IPS-NIHi11 (cell line): ENCODE results near the gene MSTO1.
"Not testable (repeated sequence)": the region's sequence is repeated elsewhere in the genome, so short reads cannot be mapped to it uniquely, and the experiment has no call there.

Experiments
- DNase-seq: peaks from one replicate; pipeline ENCODE4 v3.0.0; 2012; ENCODE audit warnings: mixed read lengths, low spot score

The MSTO1 gene

DNA sequence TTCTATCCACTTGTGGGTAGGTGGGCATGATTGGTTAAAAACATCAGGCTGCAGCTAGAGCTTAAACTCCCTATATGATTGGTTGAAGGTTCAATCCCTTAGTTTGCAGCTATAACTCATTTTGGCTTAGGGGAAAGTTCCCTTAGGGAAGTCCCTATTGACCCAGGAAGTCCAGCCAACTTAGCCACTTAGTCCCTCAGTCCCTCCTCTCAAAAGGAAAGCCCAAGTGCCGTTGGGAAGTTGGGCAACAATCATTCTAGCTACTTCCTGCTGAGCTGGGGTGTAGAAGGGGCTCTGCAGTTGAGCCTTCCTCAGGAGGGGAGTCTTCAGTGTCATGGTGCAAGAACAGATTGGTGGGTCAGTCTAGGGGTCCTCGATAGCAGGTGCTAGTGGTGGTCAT is 12.2 kb downstream of the MSTO1 start:
- DNase-seq: no peak

DNA sequence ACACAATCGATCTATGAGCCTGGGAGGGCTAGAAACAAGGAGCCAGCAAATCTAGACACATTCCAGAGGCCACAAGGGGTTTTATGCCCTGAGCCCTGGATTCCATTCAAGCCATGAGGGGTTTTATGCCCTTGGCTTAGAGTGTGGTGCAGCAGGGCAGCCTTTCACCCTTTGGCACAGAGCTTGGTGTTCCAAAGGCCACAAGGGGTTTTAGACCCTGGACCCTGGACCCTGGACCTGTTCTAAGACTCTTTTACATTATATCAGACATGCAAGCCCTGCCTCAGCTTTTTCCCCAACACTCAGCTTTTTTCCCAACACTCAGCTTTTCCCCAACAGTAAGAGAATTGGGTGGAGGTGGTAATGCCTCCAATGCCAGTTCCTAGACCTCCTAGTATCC is 13.3 kb downstream of the MSTO1 start:
- DNase-seq: no peak

DNA sequence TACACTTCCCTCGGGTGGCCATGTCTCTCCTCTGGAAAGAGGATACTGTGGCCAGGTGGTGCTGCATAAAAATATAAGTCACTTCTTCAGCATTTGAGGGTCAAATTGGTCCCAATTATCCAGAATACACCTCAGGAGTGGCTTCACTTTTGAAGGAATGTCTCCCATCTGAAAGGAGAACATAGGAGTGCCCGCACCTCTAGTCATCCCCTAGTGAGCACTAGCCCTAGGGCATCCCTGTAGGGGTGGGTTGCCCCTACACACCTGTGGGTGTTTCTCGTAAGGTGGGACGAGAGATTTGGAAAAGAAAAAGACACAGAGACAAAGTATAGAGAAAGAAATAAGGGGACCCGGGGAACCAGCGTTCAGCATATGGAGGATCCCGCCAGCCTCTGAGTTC is 16.4 kb downstream of the MSTO1 start:
- not testable (repeated sequence) for DNase-seq

DNA sequence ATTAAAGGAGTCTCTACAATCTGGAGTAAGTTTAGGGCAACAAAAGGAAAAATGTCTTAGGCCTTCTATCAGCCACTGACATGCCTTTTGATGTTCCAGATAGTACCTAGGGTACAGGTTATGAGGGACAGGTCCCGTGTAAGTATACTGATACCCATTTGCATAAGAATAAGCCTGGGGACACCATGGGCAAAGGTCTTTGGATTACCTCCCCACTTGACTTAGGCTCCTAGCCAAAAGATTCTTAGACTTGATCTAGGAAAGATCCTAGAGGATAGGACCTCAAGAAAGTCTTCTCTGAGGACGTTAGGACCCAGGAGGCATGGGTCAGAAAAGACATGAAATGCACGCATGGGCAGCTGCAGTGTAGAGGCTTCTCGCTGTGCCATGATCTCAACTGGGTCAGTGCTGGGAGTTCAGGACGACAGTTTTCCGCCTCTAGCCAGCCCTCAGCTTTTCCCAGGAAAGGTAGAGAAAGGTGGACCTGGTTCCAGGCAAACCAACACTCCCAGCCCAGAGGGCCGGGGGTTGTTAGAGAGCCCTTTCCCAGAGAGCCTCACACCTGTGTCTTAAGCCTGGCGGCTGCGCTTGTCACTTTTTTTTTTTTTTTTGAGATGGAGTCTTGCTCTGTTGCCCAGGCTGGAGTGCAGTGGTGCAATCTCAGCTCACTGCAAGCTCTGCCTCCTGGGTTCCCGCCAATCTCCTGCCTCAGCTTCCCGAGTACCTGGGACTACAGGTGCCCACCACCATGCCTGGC is 26.6 kb downstream of the MSTO1 start:
- no peak for DNase-seq

DNA sequence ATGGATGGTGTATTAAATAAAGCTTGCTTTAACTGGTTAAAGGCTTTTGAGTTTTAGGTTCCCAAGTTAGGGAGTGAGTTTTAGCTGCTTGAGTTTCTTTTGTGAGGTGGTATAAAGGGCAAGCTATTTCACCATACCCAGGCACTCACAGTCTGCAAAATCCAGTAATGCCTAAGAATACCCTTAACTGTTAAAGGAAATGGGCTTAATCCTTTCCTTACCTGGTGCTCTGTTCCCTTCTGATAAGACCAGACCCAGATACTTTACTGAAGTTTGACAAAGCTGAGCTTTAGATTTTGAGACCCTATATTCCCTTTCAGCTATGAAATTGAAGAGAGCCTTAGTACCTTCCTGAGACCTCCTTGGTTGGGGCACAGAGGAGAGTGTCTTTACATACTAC is 30.3 kb downstream of the MSTO1 start:
- DNase-seq: no peak

DNA sequence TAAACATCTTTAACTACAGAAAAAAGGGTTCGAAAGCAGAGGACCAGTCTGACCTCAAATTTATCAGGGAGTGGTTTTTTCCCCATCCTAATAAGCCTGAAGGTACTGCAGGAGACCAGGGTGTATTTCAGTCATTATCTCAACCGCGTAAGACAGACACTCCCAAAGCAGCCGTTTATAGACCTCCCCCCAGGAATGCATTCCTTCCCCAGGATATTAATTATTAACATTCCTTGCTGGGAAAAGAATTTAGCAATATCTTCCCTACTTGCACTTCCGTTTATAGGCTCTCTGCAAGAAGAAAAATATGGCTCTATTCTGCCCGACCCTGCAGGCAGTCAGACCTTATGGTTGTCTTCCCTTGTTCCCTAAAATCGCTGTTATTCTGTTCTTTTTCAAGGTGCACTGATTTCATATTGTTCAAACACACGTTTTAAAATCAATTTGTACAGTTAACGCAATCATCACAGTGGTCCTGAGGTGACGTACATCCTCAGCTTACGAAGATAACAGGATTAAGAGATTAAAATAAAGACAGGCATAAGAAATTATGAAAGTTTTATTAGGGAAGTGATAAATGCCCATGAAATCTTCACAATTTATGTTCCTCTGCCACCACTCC is 32.7 kb downstream of the MSTO1 start:
- not testable (repeated sequence) for DNase-seq

DNA sequence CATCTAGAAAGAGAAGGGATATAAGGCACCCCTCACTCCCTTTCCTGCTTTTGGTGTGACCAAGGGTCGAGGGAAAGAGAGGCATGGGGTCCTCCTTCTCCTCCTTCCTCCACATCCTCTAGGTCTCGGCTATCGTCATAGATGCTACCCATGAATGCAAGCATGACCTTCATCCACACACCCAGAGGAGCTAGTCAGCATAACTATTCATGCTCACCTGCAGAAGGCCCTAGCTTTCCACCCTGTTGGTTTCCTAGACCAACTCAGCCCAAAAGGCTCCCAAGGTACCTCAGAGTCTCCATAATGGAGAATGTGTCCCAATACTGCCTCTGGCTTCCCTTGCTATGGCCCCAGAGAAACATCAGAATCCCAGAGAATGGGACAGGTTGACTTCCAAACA is 33.2 kb downstream of the MSTO1 start:
- no peak for DNase-seq

GRCh38 chr1:155645034-155645598 is 35.1 kb downstream of the MSTO1 start:
- no peak for DNase-seq

- no peak for DNase-seq
Measured at GRCh38 chr1:155645648-155646047, 35.6 kb downstream of the MSTO1 start.

DNA sequence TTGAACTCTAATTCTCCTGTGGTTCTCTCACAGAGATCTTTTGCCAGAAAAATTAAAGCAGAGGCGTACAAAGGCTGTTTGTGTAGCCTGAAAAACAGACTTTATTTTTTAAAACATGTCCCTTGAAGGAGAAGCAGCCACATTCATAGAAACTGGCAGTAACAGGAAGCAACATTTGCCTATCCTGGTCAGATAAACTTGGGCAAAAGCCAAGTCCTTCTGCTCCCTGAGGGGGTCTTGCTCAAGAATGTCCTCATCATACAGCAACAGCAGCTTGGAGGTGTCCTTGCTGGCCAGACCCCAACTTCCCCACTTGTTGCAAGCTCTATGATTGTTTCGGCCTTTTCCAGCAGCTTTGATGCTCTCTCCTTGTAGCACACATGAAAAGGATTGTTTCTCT is 36.3 kb downstream of the MSTO1 start:
- DNase-seq: no peak

DNA sequence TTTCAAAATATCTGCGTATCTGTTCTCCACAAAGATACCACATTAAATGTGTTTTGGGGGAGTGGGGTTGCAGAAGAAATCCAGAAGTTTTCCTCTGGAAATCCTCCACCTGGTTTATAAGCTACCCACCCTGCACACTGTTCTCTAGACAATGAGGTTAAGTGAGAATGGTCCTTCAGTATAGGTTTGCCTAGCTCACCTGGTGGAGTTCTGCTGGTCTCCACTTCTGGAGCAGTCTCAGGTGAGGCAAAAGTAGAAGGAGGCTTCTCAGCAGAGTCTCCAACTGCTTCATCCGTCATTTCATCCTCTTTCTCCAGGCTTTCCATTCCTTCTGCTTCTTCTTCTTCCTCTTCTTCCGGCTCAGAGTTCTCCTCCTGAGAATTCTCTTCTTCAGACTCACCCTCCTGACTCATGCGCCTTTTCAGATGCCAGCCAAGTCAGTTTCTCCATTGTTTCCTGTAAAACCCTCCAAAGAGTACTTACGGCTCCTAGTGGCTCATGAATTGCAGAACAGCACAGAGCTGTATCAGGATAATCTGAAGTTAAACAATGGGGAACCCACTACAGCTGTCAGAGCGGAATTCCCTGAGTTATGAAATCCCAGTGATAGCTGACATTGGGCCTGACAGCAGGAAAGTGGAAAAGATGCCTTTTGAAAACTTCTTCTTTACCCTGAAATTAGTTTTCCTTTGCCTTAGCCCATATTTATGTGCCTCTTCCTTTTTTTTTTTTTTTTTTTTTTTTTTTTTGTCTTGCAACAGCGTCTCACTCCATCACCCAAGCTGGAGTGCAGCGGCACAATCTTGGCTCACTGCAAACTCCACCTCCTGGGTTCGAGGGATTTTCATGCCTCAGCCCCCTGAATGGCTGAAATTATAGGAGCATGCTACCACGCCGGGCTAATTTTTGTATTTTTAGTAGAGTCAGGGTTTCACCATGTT is 38.5 kb downstream of the MSTO1 start:
- peak; percentile 56 for DNase-seq

GRCh38 chr1:155649676-155650075 is 39.7 kb downstream of the MSTO1 start:
- DNase-seq: no peak

DNA sequence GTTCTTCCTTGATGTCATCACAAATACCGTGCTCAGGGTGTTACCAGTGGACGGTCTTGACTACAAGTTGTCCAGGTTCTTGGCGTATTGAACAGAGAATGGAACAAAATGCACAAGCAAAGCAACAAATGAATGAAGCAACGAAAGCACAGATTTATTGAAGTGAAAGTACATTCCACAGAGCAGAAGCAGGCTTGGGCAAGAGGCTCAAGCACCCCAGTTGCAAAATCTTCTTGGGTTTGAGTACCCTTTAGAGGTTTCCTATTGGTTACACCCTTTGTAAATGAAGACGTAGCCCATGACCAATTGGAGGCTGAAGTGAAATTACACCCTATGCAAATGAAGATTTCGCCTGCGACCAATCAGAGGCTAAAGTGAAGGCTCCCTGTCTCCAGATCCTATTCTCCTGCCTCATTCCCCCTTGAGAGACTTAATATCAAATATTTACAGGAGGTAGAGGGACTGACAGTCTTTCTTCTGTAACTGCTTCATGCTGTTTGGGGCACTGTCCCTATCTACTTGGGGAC is 40.3 kb downstream of the MSTO1 start:
- no peak for DNase-seq

- DNase-seq: no peak
Measured at GRCh38 chr1:155651861-155652661, 42.0 kb downstream of the MSTO1 start.

- DNase-seq: no peak
Measured at GRCh38 chr1:155652951-155653350, 42.9 kb downstream of the MSTO1 start.

- no peak for DNase-seq
Measured at GRCh38 chr1:155657463-155657862, 47.4 kb downstream of the MSTO1 start.

GRCh38 chr1:155661239-155661638 is 51.2 kb downstream of the MSTO1 start:
- not testable (repeated sequence) for DNase-seq
